HG02981 (cell line): ENCODE data around the gene DUSP22.

ENCODE experiments used
- ATAC-seq: cut with Tn5 transposase; IDR thresholded peaks from one replicate; pipeline ENCODE4 v1.9.1; 2021; ENCODE audit warnings: mild to moderate bottlenecking, moderate library complexity; ENCODE audit not compliant: unreplicated experiment

DUSP22 gene

DNA sequence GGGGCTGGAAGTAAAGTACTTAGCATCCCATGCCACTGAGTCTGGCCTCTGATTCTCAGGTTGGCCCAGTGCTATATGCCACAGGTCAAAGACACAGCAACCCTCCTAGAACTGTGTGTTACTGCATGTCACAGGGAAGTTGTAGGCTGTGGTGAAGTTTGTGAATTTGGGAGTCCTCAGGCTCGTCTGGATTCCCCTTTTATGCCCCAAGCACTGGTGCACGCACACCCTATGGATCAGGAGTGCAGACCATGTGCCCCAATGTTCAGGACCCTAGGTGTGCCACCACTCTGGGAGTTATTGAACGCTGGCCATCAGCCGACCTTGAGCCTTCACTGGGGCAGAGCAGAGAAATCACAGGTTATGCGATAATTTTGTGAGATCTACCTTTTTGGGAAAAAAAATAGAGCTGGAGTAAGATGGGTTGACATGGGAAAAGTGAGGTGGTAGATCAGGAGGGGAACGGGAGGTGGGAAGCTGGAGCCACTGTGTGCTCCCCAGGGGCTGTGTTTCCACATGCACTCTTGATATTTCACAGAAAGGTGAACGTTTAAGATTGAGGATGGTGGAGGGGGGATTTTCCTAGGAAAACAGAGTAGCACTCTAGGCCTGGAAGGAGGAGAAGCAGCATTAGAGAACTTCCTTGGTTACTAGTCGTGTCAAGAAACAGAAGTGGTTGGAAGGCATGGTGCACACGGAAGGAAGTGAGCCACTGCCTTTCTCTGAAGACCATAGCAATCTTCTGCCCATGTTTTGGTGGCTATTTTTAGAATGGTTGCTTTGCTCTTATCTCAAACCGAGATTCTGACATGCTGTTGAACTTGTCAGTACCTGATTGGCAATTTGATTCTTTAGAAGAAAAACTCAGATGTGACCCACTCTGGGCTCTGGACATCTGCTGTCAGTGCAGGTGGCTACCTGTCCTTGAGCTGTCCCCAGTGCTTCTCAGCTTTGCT, 44.1 kb downstream of the DUSP22 start:
- no peak for ATAC-seq

DNA sequence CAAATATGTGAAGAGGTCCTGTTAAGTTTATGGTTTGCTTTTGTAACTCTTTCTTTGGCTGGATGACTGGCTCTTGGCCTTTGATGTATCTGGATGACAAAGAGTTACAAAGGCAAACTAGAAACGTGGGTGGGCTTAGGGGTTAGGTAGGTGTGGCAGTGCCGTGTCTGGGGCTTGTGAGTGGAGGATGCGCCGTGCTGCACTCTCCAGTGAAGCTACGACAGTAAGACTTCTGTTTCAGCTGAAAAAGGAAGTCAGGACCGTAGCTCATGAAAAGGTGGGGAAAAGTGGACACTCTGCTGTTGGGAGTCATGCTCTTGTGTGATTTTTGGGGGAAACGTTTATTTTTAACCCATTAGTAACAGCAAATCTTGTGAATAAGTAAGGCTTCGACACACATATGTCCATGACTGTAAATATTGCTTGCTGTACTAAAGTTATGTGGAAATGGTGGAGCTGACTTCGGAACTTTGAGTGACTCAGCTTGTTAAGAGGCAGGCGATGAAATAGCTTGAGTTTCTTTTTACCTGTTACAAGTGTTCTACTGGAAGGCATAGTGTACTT, 45.6 kb downstream of the DUSP22 start:
- no peak for ATAC-seq

DNA sequence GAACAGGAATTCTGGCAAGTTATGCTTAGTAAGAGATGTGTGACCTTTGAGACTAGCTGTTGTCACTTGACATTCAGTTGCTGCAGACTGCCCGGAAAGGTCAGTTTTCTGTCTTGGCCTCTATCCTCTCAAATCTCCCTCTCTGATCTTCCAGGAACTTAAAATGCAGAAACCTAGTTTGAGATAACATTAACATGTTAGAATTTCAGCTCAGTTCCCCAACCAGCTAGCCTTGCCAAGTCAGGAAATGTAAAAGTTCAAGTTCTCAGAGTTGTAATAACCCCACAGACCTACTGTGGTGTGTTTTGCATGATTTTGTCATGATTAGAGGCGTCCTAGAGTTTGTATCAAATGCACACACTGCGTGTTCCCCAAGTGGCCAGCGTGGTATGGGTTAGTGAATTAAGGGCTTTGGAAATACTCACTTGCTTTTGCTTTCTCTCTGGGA, 46.6 kb downstream of the DUSP22 start:
- no peak for ATAC-seq

DNA sequence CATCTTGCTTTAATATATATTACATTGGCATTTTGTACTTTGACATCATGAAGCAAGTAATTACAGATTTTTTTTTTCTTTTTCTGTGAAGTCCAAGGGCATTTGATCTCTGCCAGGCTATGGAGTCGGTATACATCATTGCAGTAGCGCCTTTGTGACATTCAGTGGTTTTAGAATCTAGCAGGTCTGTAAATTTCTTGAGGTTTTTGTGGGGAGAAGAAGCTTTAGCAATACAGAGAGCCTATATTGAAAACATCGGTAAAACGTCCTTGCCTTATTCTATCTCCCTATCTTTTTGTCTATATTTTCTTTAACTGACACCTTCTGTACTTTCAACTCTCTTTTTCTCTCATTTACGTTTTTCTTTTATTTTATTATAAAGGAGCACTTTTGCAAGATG, 47.2 kb downstream of the DUSP22 start:
- no peak for ATAC-seq

DNA sequence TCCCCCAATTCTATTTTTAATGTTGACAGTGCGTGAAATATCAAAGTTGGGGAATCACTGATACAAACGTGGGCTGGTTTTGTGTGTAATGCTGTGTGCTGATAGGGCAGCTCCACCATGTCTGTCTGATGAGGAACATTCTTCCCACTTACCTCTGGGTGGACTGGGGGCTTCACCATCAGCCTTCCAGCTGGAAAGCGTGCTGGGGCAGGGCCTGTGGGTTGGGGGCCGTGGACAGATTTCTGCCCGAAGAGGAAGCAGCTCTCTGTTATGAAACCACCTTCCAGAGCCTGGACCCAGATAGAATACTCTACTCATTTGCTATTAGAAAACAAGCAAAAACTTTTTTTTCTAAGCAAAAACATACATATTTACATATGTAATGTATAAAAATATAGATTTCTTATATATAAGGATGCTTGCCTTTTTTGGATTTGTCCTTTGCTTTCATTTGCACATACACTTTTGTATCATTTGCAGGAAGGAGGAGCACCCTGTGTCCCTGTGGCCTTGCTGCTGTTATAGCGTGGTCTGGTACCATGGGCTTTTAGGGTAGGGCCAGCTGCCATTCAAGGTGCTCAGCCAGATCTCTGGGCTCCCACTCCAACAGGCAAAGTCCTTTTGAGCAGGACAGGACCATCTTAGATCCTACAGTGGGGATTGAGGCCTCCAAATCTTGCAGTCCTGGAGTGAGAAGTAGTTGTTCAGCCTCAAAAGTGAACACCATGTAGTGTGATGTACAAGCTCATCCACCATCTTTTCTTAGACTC, 48.1 kb downstream of the DUSP22 start:
- ATAC-seq = no peak

DNA sequence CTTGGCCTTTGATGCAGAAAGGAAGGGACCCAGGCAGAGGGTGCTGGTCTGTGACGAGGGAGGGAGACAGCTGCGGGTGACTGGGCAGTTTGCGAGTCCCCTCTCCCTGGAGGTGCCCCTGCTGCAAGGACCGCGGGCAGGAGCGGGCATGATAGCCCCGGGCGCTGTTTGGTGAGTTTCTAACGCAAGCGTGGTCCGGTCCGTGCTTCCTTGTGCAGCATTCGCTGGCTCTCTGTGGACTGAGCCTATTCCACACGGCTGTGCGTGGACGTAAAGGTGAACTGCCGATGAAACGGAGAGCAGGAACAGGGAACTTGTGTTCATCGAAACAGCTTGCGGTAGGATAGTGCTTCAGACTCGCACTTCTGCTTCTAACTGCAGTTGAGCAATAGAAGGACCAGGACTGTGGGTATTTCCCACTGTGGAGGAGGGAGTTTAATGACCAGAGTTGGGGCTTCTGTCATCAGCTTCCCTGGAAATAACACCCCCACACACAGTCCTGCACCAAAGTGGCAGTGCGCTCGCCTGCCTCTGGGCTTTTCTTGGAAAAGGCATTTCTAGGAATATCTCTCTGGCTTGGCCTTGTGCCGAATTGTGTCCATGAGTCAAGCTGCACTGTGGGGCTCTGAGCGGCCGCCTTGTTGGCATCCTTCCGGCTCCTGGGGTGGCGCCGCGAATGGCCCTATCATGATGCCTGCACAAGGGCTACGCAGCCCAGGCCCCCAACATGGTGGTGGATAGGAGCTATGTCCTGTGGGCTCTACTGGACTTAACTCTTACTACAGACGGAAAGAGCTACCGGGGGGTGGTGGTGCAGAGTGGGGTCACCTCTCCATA, 48.9 kb downstream of the DUSP22 start:
- ATAC-seq = peak; percentile 30

DNA sequence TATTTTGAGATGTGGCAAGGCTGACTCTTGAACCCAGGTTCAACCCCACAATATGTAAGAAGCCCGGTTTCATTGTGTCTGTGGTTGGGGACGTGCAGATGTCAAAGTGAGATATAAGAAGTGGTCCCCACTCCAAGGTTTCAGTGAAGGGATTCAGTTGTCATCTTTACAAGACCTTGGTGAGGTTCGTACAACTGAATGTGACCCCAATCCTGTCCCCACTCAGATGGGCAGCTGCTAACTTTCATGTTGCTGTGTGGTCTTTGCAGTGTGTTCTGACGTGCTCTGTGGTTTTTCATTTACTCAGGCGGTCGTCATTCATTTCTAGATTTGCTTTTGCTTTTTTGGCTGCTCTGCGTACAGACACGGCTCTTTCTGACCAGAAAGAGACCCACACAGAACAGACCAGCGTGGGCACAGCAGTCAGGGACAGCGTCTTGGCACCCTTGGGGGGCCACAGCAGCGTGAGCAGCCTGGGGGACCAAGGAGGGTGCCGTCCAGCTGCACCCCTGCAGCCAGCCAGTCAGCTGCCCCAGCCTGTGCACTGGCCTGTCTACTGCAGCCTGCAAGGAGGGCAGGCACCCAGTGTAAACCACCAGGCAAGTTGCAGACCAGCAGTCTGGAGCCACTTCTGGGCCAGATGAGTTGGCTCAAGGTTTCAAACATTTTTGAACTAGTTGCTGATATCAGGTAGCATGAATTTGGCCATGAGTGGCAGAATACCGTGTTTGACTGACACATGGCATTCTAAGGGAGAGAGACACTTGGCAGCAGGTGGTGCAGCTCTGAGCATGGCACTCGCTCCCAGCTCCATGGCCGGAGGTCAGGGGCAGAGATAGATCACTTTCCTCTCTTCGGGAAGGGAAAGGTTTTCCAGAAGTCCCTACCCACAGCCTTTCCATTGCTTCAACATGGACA, 49.9 kb downstream of the DUSP22 start:
- peak; percentile 55 for ATAC-seq

DNA sequence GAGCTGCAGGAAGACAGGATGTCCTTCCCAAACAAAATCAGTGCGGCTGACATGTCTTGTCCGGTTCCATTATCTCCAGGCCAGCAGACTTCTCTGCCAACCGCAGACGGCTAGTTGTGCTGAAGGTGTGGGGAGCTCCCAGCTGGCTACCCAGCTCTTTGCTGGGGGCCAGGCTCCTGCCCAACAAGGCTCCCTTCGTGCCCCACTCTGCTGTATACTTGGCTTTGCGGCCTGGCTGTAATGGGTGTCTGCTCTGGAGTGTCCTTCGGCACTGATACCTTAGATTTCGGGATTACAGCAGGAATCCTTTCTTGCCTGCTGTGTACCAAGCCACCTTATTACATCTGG, 50.5 kb downstream of the DUSP22 start:
- no peak for ATAC-seq

DNA sequence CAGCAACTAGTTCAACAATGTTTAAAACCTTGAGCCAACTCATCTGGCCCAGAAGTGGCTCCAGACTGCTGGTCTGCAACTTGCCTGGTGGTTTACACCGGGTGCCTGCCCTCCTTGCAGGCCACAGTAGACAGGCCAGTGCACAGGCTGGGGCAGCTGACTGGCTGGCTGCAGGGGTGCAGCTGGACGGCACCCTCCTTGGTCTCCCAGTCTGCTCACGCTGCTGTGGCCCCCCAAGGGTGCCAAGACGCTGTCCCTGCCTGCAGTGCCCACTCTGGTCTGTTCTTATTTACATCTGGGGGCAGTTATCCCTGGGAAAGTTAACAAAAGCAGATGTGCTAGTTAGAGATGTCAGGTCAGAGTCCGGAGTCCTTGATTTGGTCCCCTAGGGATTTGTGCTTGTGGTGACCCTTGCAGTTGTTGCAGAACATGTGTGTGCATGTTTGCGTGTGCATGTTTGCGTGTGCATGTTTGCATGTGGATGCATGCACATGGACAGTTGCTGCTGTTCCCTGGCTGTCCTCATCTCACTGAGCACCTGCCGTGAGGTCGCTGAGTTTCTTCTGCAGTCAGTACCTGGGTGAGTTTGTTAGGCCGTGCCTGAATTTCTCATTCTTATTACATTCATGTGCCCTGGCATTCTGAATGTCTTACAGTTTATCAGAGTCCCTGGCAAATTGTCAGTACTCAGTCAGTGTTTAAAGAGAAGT, 51.1 kb downstream of the DUSP22 start:
- no peak for ATAC-seq

DNA sequence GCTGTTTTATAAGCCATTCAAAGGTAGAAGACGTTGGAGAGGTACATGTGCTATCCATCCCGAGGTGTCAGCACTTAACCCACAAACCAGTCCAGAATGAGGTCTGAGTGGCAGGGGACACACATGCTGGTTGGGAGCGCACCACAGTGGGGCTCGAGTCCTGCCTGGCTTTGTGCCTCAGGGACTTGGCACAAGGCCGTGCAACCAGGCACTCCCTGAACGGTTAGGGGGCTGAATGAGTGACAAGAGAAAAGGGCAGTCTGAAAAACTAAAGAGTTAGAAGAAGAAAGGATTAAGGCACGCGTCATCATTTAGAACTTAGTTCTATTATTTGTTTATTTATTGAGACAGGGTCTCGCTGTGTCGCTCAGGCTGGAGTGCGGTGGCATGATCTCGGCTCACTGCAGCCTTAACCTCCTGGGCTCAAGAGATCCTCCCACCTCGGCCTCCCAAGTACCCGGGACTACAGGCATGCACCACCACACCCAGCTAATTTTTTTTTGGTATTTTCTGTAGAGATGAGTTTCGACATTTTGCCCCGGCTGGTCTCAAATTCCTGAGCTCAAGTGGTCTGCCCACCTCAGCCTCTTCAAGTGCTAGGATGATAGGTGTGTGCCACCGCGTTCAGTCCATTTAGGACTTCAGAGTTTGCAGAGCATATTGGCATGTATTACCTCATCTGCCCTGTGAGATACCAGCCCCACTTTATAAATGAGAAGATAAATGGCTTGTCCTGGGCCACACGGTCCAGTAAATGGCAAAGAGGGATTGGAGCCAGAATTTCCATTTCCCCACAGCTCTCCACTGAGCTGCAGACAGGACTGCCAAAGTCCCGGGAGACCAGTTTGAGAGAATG, 51.9 kb downstream of the DUSP22 start:
- ATAC-seq = no peak

DNA sequence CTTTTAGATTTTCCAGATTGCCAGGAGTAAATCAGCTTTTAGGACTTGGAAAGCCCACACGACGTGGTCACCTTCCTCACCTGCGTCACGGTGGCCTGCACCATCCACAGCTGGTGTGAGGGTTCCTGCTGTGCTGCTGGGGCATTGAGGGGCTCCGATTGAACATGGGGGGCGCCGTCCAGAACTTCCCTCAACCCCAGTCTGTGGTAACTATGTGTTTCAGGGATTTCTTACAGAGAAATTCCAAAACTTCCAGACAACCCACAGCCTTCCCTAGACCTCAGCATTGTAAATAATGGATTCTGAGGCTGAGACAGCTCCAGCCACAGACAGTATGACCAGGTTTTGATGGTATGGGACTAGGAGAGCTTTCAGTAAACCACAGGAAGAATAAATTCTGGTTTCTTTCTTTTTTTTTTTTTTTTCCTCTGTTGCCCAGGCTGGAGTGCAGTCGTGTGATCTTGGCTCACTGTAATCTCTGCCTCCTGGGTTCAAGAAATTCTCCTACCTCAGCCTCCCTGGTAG, 52.6 kb downstream of the DUSP22 start:
- ATAC-seq = no peak

DNA sequence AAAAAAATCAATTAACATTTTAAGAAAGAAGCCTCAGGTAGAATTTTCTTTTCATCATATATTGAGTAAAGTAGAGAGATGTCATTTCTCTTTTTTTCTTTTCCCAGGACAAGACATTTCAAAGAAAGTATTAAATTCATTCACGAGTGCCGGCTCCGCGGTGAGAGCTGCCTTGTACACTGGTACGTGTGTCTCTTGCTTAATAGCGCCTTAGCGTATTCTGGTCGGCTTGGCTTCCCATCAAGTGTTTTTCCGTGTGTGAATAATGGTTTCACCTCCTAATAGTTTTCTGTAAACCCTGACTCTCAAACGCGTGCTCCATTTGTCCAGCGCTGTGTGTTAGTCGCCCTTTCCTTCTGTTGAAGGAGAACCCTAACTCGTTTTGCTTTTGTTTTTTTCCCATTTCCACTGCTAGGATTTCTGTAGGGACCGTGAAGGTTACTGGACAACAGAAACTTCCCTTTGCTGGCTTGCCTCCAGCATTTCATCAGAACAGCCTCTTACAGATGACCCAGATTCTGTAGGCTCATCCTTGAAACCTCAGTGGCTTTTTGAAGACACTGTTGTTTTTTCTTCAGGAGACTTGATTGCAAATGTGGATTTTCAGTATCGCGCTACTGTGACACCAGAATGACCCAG, 53.6 kb downstream of the DUSP22 start:
- ATAC-seq = no peak

DNA sequence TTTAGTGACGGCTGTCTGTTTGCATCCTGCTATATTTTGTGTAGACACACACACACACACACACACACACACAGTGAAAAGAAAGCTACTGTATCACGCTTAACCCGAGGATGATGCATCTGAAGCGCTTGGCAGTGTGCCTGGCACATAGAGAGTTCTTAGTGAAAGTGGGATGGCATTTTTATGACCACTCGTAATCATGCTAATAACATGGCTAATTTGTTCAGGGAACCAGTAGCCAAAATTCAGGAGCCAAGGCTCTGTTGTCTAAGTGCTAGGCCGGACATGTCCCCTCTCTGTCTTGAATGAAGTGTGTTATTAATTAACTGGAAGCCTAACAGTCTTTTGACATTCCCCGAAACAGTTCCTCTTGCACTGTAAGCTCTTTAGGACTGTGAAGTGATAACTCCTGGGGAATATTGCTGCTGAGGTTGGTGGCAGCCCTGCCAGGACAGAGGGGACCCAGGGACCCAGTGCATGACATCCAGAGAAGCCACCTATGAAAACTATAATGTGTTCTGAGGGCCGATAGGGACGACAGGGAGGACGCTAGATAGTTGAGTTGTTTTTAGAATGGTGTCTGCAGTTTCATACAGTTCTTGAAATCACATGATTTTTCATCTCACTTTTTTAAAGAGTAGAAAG, 54.2 kb downstream of the DUSP22 start:
- no peak for ATAC-seq

DNA sequence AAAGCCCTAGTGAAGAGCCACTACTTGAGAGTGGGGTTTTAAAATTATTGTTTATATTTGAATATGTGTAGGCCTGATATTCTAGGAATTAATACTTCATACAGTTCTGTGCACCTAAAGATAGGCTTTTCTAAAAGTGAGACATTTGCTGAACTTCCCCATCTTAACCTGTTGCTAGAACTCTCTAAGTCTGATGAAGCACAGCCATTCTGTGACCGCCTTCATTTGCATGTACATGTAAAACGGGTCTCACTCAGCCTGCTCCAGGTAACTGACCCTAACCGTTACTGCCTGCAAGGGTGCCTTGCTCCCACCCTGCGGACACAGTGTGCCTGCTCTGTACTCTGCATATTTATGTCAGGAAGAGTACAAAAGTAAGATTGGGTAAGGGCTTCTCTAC, 54.9 kb downstream of the DUSP22 start:
- peak; percentile 74 for ATAC-seq

DNA sequence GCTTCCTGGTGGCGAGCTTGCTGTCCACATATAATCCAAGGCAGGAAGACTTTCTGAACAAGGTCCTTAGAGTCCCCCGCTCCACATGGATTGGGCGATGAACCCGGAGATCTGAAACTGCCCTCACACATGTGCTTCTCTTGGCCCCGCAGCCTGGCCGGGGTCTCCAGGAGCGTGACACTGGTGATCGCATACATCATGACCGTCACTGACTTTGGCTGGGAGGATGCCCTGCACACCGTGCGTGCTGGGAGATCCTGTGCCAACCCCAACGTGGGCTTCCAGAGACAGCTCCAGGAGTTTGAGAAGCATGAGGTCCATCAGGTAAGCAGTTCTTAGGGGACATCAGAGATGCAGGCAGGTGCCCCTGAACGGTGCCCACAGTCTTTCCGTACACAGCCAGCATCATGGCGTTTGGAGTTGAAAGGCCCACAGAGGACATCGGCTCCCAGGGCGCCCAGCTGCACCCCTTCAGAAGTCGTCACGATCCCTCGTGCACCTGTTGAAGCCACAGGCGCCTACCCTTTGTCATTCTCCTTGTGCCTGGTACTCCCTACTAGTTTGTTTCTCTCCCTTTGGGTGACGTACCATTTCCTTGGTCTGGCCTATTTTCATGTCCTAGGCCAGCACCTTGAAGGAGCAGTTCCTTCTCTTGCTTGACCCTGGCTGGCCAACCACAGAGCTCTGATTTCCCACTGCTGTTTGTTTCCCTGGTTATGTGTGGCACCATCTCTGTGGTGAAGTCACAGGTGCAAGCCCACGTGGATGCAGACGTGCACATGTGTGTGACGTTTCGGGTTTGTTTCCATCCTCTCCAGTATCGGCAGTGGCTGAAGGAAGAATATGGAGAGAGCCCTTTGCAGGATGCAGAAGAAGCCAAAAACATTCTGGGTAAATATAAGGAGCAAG, 55.9 kb downstream of the DUSP22 start:
- ATAC-seq = no peak

DNA sequence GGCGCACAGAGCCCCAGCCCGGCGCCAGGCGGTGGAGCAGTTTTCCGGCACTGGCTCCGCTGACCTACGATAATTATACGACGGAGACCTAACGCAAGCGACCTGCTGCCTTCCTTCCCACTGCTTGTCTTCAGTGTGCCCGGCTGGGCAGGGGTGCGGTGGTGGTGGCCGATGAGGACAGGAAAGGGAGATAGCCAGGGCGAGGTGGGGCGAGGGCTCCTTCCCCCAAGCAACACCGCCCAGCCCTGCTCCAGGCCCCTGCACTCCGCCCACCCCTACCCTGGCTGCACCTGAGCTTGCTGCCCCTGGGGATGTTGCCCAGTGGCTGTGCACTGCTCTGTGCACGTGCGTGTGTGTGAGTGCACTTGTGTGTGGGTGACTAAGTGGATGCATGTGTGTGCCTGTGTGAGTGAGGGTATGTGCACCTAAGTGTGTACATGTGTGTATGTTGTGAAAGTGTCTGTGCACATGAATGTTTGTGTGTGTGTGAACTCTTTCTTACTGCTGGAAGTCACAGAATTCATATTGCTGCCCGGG, 56.6 kb downstream of the DUSP22 start:
- no peak for ATAC-seq
